GM19455 (cell line): ENCODE measurements around the gene FUT8.

Experiments used
- ATAC-seq: cut with Tn5 transposase; IDR thresholded peaks from one replicate; pipeline ENCODE4 v1.9.1; 2021; ENCODE audit not compliant: unreplicated experiment

The FUT8 gene

GRCh38 chr14:65552724-65553123, 140.2 kb downstream of the FUT8 start:
- no peak for ATAC-seq

DNA sequence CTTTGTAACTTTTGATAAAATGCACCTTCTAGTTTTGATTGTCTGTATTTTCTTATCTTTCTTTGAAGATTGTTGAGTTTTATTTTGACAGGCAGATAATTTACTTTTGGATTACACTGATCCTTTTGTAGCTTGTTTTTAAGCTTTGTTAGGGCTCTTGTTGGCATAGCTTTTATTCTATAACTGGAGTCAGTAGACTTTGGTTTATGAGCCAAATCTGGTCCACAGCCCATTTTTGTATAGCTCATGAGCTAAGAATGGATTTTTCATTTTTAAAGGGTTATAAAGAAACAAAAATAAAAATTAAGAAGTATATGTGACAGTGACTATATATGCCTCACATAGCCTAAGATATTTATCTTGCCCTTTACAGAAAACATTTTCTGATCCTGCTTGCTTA, 142.3 kb downstream of the FUT8 start:
- ATAC-seq, result no peak

DNA sequence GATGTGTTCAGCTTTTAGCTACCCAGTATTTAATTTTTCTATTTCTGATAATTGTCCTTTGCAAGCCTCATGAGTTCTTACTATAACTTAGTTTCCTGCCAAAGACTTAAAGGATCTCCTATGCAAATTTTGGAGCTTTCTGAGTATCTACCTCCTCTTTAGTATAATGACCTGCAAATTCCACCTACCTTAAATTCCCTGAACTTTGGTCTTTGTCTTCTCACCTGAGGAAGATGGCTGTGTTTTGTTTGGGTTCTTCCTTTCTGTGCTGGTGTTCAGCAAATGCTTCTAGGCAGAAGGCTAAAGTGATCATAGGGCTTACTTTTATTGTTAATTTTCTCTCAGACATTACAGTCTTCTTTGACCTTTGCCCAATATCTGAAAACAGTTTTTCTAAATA, 142.8 kb downstream of the FUT8 start:
- ATAC-seq, result no peak

GRCh38 chr14:65558363-65558762, 145.8 kb downstream of the FUT8 start:
- ATAC-seq, result no peak

DNA sequence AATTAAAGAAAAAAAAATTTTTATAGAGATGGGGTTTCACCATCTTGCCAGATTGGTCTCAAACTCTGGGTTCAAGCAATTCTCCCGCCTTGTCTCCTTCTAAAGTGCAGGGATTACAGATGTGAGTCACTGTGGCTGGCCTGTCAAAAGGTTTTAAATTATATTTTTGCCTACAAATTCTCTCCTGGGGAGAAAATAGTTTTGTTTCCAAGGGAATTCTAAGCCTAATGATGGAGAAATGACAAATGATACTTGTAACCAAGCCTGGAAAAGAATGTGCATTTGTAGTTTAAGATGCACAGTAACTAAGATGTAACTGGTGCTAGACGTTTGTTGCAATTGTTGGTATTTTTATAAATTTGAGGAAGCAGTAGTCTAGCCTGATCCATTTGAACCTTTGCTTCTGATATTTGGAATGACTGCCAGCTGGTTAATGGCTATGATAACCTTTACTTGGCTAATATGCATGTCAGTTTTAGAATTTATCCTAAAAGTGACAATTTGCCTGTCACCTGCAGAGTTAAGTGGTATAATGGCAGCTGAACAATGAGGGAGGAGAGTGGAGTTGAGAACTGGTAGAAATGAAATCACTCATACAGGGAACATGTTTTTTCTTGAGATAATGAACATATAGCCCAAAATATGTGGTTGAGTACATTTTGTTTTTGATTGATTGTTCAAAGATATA, 148.0 kb downstream of the FUT8 start:
- no peak for ATAC-seq

DNA sequence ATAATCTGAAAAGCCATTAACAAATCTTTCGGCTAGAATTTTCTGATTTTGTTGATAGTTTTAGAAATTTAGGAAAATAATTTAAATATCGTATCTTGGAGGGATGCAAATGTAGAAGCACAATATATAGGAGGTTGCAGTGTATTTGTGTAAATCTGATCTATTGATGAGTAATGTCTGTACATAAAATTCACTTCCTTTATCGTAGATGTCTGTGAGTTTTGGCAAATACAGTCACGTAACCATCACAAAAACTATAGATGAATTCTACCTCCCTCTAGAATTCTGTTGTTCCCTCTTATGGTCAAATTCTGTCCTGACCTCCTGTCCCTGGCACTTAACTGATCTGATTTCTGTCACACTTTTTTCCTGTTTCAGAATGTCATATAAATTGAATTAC, 151.8 kb downstream of the FUT8 start:
- ATAC-seq, result no peak

DNA sequence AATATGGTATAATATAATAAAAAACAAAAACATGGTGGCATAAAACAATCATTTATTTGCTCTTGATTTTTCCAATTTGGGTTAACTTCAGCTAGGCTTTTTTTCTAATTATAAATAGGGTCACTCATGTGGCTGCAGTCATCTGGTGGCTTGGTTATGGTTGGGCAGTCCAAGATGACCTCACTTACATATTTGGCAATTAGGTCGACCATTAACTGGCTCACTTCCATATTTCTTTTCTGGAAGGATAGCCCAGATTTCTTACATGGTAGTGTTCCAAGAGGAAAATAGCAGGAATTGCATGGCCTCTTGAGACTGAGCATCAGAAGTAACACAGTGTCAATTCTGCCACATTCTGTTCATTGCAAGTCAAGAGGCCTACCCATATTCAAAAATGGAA, 153.4 kb downstream of the FUT8 start:
- no peak for ATAC-seq

DNA sequence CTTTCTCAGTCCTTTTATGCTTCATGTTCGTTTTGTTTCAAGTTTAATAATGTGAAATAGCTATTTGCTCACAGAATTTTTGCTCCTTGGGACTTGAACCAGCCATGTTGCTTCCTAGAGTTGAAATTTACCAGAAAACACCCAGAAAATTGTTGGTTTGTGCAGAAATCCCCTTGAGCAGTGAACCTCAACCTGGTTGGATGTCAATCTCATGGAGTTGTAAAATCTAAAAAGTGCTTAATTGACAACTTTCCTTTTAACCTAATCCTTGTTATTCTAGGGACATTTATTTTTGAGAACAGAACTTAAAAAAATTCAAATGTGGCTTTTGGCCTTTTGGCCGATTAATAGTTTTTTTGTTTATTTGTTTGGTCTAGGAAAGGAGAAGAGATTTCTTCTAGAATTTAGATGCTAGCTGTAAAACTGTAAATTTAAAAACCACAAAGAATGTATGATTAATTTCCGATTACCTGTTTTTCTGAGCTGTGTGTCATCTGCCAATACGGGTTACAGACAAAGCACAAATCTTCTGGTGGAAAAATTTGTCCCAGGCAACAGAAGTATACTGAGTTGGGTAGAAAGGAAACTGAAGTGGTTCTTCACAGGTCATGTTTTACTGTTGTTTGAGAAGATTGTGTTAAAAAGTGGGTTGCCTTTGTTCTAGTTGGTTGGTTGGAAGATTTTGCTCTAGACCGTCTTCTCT, 154.4 kb downstream of the FUT8 start:
- no peak for ATAC-seq

DNA sequence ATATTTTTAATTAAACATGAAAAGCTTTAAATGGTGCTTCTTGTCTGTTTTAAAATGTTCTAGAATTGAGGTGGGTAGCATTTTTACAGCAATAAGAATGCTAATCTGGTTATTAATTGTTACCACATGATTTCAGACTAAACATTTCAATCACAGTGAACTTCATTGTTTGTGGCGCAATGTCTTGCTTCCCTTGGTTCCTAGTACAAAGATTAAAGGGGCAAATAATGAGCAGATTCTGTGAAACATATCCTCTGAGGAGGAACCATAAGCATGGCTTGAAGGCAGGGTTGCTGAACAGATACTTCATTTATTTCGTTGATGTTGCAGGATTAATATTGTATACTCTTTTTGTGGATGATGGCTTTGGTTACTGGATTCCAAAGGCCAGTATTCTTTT, 162.1 kb downstream of the FUT8 start:
- no peak for ATAC-seq

DNA sequence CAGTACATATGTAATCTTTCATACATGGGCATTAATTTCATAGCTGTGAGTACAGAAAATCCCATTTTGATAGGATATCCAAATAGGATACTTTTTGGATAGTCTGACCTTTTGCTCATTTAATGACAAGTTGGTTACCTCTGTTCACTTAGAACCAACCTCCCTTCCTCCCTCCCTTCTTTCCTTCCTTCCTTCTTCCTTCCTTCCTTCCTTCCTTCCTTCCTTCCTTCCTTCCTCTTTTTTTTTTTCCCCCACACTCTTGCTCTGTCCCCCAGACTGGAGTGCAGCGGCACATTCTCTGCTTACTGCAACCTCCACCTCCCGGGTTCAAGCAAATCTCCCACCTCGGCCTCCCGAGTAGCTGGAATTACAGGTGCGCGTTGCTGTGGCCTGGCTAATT, 162.9 kb downstream of the FUT8 start:
- ATAC-seq, result no peak

GRCh38 chr14:65580973-65581372, 168.4 kb downstream of the FUT8 start:
- no peak for ATAC-seq

- ATAC-seq, result no peak
Observed at GRCh38 chr14:65581378-65581777, 168.8 kb downstream of the FUT8 start.

DNA sequence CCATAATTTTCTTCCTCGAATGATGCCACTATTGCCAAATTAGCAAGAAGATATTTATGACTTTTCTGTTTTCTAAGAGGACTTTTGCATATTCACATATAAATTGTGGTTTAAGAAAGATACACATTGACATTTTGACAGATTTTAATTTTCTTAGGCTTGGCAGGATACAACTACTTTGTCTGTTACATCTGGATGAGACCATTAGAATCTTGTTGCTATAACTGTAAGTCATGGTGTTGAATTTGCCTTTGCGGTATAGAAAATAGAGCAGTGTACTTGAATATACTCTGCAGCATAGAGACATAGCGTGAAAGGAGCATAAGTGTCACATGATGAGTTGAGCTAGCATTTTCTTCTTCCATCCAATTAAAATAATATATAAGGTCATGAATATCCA, 169.3 kb downstream of the FUT8 start:
- no peak for ATAC-seq

DNA sequence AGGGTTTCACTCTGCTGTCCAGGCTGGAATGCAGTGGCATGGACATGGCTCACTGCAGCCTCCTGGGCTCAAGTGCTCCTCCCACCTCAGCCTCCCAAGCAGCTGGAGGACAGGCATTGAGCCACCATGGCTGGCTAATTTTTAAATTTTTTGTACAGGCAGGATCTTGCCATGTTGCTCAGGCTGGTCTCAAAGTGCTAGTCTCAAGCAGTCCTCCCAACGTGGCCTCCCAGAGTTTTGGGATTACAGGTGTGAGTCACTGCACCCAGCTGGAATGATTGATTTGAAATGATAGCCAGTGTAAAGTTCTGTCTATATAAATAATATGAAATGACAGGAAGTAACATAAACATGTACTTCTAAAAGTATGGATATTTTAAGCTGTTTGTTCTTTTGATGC, 172.7 kb downstream of the FUT8 start:
- no peak for ATAC-seq

- ATAC-seq, result no peak
Observed at GRCh38 chr14:65588426-65589140, 176.1 kb downstream of the FUT8 start.

DNA sequence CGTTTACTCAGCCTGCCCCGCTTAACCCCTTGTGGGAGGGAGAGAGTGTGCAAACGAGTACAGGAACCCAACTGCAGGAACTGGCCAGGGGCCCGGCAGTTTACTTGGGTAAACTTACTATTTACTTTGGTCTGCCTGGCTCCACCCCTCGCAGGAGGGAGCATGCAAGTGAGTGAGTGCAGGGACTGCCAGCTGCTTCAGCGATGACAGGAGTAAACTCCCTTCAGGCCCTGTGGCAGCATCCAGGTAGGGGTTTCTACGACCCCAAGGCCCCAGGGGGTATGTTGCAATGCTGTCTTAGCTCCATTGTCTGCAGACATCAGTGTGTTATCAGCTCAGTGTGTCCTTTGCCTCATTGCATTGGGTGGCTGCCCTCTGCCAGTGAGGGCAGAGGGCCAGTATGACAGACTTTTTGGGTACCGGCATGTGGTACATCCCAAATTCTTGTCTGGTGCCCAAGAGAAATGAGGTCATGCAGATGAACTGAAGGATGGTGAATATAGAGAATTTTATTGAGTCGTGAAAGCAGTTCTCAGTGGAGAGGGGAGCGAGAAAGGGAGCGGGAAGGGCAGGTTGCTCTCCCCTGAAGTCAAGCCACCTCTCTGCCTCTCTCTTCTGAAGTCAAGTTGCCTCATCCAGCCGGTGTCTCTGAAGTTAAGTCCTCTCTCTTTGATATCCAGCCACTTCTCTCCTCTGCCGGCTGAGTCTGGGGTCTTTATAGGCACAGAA, 181.8 kb downstream of the FUT8 start:
- ATAC-seq, result no peak

- no peak for ATAC-seq
Observed at GRCh38 chr14:65594882-65595237, 182.3 kb downstream of the FUT8 start.

DNA sequence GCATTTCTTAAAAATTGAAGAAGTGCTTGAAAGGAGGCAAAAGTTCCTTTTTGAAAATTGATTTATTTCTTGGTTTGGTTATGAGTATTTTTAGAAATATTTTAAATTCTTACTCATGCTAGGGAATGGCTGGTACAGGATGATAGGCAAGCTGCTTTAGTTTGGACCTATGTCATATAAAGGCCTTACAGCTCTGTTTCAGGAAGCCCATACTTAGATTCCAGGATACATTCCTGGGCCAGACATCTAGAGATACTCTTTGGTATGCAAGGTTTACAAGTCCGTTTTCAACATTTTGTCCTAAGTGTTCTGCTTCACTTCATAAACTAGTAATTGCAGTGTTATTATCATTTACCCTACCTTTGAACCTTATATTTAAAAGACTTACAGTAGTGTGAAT, 186.8 kb downstream of the FUT8 start:
- no peak for ATAC-seq

DNA sequence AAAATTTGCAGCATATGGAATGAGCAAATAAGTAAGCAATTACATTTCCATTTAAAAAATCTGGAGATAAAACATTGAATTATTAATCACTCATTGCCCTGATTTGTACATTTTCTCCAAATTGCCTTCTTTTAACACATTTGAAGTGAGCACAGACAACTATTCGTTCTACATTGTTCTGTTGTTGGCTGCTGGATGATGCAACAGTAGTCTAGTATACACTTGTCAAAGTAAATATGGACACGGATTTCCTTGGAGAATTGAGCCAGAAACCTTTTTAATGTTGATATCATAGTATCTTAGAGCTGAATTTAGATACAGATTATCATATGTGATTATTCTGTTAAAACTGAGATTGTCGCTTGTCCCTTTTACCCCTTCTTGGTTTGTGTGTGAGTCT, 188.2 kb downstream of the FUT8 start:
- ATAC-seq, result no peak

GRCh38 chr14:65604535-65604934, 192.0 kb downstream of the FUT8 start:
- ATAC-seq, result no peak

DNA sequence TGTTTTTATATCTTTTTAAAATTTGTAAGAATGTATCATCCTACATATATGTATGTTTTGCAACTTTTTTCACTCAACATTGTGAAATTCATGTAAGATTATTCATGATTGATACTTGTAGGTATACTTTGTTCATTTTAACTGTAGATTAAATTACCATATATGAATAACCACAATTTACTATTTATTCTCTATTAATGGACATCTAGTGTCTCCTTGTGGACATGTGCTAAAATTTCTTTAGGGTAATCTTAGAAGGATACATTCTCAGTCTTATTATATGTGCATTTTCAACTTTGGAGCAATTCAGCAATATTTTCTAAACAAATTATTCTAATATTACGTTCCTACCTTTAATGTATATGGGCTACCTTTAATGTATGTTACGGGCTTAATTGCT, 192.4 kb downstream of the FUT8 start:
- no peak for ATAC-seq

DNA sequence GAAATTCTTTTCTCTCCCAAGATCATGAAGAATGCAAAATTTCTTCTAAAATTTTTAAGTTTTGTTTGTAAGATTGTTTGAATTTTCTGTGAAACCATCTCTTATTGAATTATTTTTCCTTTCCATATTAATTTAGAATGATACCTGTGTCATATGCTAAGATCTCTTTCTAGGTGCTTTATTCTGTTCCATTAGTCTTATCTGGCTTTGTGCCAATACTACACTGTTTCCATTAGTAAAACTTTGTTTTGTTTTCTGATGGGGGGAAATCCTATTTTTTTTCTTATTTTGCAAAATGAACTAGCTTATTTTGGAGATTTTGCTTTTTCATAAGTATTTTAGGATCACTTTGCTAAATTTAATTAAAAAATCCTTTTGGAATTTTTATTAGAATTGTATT, 193.9 kb downstream of the FUT8 start:
- ATAC-seq, result no peak
